ENCODE measurements around the gene OR10C1.
"Not testable (repeated sequence)": the region's sequence is repeated elsewhere in the genome, so short reads cannot be mapped to it uniquely, and the experiment has no call there.

GRCh38 chr6:29436730-29437129, 2.4 kb upstream of the OR10C1 start:
- not testable (repeated sequence) for TF ChIP-seq POLR2A (IDR thresholded peaks at IDR 0.05; ENCODE audit: low read length); GATA1 (IDR thresholded peaks at IDR 0.05; ENCODE audit: low read depth, low read length)
